Fibroblast of the aortic adventitia (primary cell): ENCODE results near the gene C5orf58. TPM values are rescaled to one million over a fixed set of nuclear protein-coding genes. Genes with fewer than 3 reads are reported as not detected.

Source experiments
- DNase-seq: peaks from one replicate; pipeline ENCODE4 v3.0.0-alpha.2; 2010; ENCODE audit warnings: low read depth
- H3K4me3 ChIP-seq: 2 replicates; pipeline ENCODE4 v1.5.1; 2011; ENCODE audit warnings: low read depth, mild to moderate bottlenecking, control low read depth, low read length, moderate library complexity
- total RNA-seq: library from RNA; depleted of rRNA; stranded (reverse); fragments of >200 nt; gene quantifications from 2 replicates; pipeline ENCODE4 v1.2.3, GENCODE V29; 2012; ENCODE audit warnings: low replicate concordance
- TF ChIP-seq, protein P1 (sequence below): IDR thresholded peaks from 2 replicates; pipeline ENCODE4 v1.5.1; 2011; ENCODE audit warnings: mild to moderate bottlenecking, low read length, control low read depth, inconsistent platforms; ENCODE audit not compliant: insufficient read depth

The C5orf58 gene
- total RNA-seq, 1 donor = not detected

DNA sequence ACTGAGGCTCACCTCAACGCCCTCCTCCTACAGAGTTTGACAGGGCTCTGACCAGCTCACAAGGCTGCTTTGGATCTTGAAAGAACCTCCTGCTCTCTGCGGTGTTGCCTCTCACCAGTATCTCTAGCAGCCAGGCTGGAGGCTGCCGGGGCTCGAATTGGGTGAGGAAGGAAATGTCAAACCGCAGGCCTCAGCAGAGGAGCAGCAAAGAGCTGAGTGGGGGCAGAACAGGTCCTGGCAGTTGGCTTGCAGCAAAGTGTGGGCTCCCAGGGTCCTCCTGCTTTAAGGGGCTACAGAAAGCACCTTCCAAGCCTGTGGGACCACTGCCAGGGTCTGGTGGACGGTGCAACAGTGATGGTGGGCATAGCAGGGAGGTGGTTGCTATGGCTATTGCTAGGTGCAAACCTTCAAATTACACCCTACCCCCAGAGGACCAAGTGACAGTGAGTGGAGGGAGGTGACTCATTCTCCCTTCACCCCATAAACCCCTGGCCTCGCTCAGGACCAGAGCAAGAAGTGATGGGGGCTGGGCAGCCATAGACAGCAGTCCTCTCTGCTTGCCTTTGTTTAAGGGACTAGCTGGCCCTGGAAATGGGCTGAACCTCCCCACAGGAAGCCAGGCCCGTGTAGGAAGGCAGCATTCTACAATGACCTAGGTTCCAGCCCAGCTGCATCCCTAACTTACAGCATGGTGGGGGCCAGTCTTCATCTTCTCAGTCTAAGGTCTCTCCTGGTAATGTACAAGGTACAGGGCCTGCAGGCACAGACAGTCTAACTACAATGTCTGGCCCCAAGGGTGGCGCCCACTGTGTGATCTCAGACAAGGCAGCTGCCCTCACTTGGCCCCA is 46.0 kb downstream of the C5orf58 start:
- TF ChIP-seq, protein P1, sequence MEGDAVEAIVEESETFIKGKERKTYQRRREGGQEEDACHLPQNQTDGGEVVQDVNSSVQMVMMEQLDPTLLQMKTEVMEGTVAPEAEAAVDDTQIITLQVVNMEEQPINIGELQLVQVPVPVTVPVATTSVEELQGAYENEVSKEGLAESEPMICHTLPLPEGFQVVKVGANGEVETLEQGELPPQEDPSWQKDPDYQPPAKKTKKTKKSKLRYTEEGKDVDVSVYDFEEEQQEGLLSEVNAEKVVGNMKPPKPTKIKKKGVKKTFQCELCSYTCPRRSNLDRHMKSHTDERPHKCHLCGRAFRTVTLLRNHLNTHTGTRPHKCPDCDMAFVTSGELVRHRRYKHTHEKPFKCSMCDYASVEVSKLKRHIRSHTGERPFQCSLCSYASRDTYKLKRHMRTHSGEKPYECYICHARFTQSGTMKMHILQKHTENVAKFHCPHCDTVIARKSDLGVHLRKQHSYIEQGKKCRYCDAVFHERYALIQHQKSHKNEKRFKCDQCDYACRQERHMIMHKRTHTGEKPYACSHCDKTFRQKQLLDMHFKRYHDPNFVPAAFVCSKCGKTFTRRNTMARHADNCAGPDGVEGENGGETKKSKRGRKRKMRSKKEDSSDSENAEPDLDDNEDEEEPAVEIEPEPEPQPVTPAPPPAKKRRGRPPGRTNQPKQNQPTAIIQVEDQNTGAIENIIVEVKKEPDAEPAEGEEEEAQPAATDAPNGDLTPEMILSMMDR = no peak
- DNase-seq = no peak
- no peak overlapping the region for H3K4me3 ChIP-seq

DNA sequence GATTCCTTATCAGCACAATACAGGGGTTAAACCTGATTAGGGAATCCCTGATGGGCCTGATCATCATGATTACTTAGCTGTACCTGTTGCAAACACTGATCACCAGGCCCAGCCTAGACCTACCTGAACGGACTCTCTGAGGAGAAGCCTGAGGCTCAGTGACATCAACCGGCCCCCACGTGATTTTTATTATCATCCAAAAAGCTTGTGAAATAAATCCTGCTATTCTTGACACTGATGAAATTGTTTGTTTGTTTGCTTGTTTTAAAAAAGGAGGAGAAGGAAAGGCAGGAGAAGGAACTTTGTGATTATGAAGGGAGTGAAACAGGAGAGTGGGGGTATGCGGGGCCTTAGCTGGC is 46.7 kb downstream of the C5orf58 start:
- no peak overlapping the region for H3K4me3 ChIP-seq
- TF ChIP-seq, protein P1 = no peak
- no peak for DNase-seq

- DNase-seq = no peak
- H3K4me3 ChIP-seq = no peak overlapping the region
- TF ChIP-seq, protein P1 = no peak
These were observed 47.3 kb downstream of the C5orf58 start for GRCh38 chr5:170280011-170280493.

DNA sequence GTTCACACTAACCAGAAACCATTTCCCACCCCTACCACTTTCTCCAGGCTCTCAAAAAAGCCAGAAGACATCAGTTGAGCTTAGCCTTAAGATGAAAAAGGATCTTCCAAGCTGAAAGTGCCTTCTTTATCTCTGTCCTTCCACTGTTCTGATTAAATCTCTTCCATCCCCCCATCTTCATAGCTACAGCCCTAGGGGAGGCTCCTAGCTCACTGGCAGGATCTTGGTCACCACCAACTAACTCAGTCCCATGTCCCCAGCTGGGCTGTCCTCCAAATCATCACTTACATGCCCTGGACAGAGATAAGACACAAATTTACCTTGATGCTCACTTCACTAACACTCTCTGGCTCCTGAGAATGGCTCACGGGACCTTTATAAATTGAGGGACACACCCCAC is 50.5 kb downstream of the C5orf58 start:
- TF ChIP-seq, protein P1 = no peak
- no peak for DNase-seq
- H3K4me3 ChIP-seq = no peak overlapping the region

DNA sequence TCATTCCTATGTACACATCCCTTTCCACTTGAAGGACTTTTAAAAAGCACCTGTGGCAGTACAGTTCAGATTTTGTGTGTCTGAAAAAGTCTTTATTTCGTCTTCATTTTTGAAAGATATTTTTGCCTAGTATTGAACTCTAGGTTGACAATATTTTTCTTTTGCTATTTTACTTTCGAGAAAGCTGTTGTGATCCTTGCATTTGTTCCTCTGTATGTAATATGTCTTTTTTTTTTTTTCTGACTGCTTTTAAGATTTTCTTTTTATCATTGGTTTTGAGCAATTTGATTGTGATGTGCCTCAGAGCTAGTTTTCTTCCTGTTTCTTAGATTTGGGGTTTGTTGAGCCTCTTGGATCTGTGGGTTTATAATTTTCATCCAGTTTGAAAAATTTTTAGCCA is 51.4 kb downstream of the C5orf58 start:
- TF ChIP-seq, protein P1 = no peak
- DNase-seq = no peak
- no peak overlapping the region for H3K4me3 ChIP-seq

- no peak overlapping the region for H3K4me3 ChIP-seq
- DNase-seq = no peak
- TF ChIP-seq, protein P1 = no peak
These were observed 52.4 kb downstream of the C5orf58 start for GRCh38 chr5:170285181-170285580.
